Measurements from ENCODE around the gene CFAP45. TPM values are rescaled to one million over a fixed set of nuclear protein-coding genes. Genes with fewer than 3 reads are reported as not detected.
A peak's percentile ranks its signal among the peaks of the same experiment; 100 is the strongest.

CFAP45 gene
- total and polyA plus RNA-seq, 5 donors from 2014 or later = 0.40 to 7.2 (median 0.48) TPM; not detected in 1

DNA sequence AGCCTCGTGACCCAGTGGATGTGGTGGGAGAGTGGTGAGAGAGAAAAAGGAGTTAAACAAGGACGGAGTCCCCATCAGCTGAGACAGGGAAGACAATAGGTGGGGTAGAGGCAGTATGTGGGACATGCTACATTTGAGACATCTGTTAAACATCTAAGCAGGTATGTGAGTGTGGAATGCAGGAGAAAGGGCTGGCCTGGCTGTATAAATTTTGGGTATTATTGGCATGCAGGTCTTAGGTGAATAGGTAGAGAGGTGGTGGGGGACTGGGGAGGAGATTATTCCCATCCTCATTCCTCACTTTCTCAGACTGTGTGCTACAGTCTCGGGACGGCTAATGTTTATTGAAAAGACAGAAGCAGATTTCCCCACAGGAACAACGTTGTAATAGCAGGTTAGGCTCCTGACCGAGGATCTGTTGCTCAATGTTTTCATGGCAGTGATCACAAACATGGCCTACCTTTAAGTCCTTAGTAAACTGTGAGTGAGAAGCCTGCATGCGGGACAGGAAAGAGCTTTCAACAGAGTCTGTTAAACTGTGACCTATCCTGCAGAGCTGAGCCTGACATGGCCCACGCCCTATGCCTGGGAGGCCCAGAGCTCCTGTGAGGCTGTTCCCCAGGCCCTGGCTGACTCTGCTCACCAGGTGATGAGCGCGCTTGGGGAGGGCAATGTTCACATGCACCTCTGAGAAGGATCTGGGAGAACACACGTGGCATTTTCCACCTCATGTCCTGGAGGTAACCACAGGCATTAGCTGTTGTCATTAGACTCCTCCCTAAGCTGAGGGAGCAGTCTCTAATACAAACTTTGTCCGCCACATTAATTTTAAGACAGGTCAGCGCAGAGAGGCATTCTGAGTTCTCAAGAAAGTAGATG, 54.0 kb downstream of the CFAP45 start:
- Mint-ChIP-seq H3K4me1 (peaks cover 0 to 3% (median 0%) of the 10 kb centered on the region in 4 donors), H3K27ac (no peak overlapping the region), H3K4me3 (no peak overlapping the region), H3K27me3 (peaks cover 5% of the 10 kb centered on the region), H3K9me3 (peaks cover 0 to 1% (median 0%) of the 10 kb centered on the region in 7 donors), H3K36me3 (peaks cover 4% of the 10 kb centered on the region)
- no peaks in the 10 kb centered on the region for H3K27me3 ChIP-seq (ENCODE audit: control insufficient read depth, insufficient read depth, low read length)
- H3K9me3 ChIP-seq (ENCODE audit: control insufficient read depth in 2 of 2, low read length in 2 of 2) = no peaks in the 10 kb centered on the region
- no peak overlapping the region for H3K4me3 ChIP-seq (ENCODE audit: low read depth, low read length)
- no peaks in the 10 kb centered on the region for H3K36me3 ChIP-seq (ENCODE audit: control insufficient read depth, insufficient read depth, low read length)
- no peak overlapping the region for H3K27ac ChIP-seq (ENCODE audit: insufficient read depth, low read length, poor library complexity, severe bottlenecking)
- DNase-seq = no peak
- H3K4me1 ChIP-seq (ENCODE audit: control insufficient read depth, insufficient read depth, low read length, poor library complexity, severe bottlenecking) = no peaks in the 10 kb centered on the region
- ATAC-seq (ENCODE audit: low read depth in 2 of 2) = no peak

DNA sequence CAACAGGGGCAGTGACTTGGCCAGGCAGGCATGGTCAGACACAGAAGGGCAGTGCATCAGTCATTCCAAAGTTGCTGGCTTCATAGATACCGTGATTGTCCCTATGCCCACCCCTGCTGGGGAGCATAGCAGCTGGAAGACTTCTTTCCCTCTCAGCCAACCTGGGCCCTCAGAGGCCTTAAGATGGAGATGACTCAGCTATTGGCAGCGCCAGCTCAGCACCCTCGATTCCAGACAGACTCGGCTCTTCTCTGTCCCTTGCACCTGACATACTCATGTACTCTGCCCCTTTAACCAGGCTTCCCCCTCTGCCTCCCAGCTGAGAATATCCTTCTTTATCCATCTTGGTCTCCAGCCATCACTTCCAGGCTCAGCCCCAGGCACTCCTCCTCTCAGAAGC, 56.5 kb downstream of the CFAP45 start:
- H3K4me1 Mint-ChIP-seq = peaks cover 0 to 3% (median 0%) of the 10 kb centered on the region in 4 donors
- no peaks in the 10 kb centered on the region for H3K36me3 ChIP-seq (ENCODE audit: control insufficient read depth, insufficient read depth, low read length)
- no peak overlapping the region for H3K4me3 ChIP-seq (ENCODE audit: low read depth, low read length)
- no peak overlapping the region for H3K27ac Mint-ChIP-seq
- H3K27me3 Mint-ChIP-seq = peaks cover 5% of the 10 kb centered on the region
- ATAC-seq (ENCODE audit: low read depth in 2 of 2) = no peak
- peaks cover 0 to 1% (median 0%) of the 10 kb centered on the region in 7 donors for H3K9me3 Mint-ChIP-seq
- H3K27me3 ChIP-seq (ENCODE audit: control insufficient read depth, insufficient read depth, low read length) = no peaks in the 10 kb centered on the region
- no peak overlapping the region for H3K27ac ChIP-seq (ENCODE audit: insufficient read depth, low read length, poor library complexity, severe bottlenecking)
- H3K4me1 ChIP-seq (ENCODE audit: control insufficient read depth, insufficient read depth, low read length, poor library complexity, severe bottlenecking) = no peaks in the 10 kb centered on the region
- no peak for DNase-seq
- no peaks in the 10 kb centered on the region for H3K9me3 ChIP-seq (ENCODE audit: control insufficient read depth in 2 of 2, low read length in 2 of 2)
- H3K4me3 Mint-ChIP-seq = no peak overlapping the region
- H3K36me3 Mint-ChIP-seq = peaks cover 4% of the 10 kb centered on the region

DNA sequence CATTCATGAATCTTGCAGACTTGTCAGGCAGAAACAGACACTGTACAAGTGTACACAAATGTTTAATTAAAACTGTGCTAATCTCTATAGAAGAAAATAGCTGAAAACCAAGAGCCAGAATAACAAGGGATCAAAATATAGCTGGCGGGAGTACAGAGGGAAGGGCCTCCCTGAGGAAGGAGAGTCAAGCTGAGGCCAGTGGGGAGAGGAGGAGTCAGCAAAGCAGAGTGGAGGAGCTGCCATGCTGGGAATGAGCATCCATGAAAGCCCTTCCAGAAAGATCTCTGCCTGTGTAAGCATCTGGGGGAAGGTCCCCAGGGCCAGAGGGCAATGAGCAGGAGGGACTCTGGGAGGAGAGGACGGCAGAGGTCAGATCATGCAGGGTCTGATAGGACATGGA, 58.2 kb downstream of the CFAP45 start:
- Histone ChIP-seq H3K9me3 (ENCODE audit: control insufficient read depth in 2 of 2, low read length in 2 of 2) (no peaks in the 10 kb centered on the region), H3K27me3 (ENCODE audit: control insufficient read depth, insufficient read depth, low read length) (no peaks in the 10 kb centered on the region), H3K4me3 (ENCODE audit: low read depth, low read length) (no peak overlapping the region), H3K4me1 (ENCODE audit: control insufficient read depth, insufficient read depth, low read length, poor library complexity, severe bottlenecking) (no peaks in the 10 kb centered on the region), H3K36me3 (ENCODE audit: control insufficient read depth, insufficient read depth, low read length) (peaks cover 4% of the 10 kb centered on the region), H3K27ac (ENCODE audit: insufficient read depth, low read length, poor library complexity, severe bottlenecking) (no peak overlapping the region)
- no peak overlapping the region for H3K4me3 Mint-ChIP-seq
- peaks cover 0 to 1% (median 0%) of the 10 kb centered on the region in 7 donors for H3K9me3 Mint-ChIP-seq
- H3K4me1 Mint-ChIP-seq = peaks cover 0 to 3% (median 0%) of the 10 kb centered on the region in 4 donors
- peaks cover 5% of the 10 kb centered on the region for H3K27me3 Mint-ChIP-seq
- H3K36me3 Mint-ChIP-seq = peaks cover 6% of the 10 kb centered on the region
- peak overlapping the region in 1 of 3 donors; percentile 53 for H3K27ac Mint-ChIP-seq
- no peak for DNase-seq
- no peak for ATAC-seq (ENCODE audit: low read depth in 2 of 2)

DNA sequence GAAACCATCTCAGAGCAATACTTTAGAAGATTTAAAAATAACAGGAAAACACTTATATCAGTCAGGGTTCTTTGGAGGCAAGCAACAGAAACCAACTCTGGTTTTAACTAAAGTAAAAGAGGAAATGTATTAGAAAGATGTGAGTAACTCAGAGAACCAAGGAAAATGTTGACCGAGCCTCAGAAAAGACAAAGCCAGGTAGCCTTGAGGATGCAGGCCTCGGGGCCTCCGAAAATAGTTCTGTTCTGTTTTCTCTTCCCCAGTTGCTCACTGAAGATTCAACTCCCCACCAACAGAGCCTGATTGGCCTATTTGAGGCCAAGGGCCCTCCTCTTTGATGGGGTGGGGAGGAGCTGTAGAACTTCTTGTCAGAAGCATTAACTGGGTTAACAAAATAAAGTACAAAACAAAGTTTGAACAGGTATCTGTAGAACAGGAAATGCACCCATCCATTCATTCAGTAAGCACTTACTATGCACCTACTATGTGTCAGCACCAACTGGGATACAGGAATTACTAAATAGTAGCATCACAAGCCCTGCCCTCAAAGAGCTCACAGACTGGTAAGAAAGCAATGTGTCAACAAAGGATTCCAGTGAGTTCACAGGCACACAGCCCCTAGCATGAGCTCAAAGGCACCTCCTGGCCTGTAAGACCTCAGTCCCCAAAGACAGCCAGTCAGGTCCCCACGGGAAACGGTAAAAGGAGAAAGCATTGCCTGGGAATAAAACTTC, 60.7 kb downstream of the CFAP45 start:
- DNase-seq (no peak), ATAC-seq (ENCODE audit: low read depth in 2 of 2) (no peak)
- H3K27me3 Mint-ChIP-seq = peaks cover 5% of the 10 kb centered on the region
- peaks cover 16% of the 10 kb centered on the region for H3K36me3 Mint-ChIP-seq
- no peak overlapping the region for H3K27ac Mint-ChIP-seq
- H3K27me3 ChIP-seq (ENCODE audit: control insufficient read depth, insufficient read depth, low read length) = no peaks in the 10 kb centered on the region
- H3K4me1 Mint-ChIP-seq = no peaks in the 10 kb centered on the region
- H3K4me3 Mint-ChIP-seq = no peak overlapping the region
- no peaks in the 10 kb centered on the region for H3K4me1 ChIP-seq (ENCODE audit: control insufficient read depth, insufficient read depth, low read length, poor library complexity, severe bottlenecking)
- peaks cover 0 to 1% (median 0%) of the 10 kb centered on the region in 7 donors for H3K9me3 Mint-ChIP-seq
- H3K9me3 ChIP-seq (ENCODE audit: control insufficient read depth in 2 of 2, low read length in 2 of 2) = no peaks in the 10 kb centered on the region
- peaks cover 4% of the 10 kb centered on the region for H3K36me3 ChIP-seq (ENCODE audit: control insufficient read depth, insufficient read depth, low read length)
- H3K4me3 ChIP-seq (ENCODE audit: low read depth, low read length) = no peak overlapping the region
- H3K27ac ChIP-seq (ENCODE audit: insufficient read depth, low read length, poor library complexity, severe bottlenecking) = no peak overlapping the region

DNA sequence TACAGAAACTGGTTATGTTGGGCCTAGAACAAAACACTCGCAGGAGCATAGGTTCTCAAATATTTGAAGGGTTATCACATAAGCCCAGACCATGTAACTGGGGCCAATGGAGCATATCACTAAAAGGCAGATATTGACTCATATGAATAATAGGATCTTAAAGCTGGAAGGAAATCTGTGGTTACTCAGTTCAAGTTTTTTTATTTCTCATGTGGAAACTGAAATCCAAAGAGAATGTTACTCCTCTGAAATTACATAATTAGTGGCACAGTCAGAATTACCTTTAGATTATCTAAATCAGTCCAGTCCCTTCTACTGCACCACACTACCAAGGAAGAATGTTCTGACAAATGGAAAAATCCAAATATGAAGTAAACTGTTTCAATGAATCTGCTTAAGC, 61.2 kb downstream of the CFAP45 start:
- no peak overlapping the region for H3K27ac ChIP-seq (ENCODE audit: insufficient read depth, low read length, poor library complexity, severe bottlenecking)
- H3K27ac Mint-ChIP-seq = no peak overlapping the region

DNA sequence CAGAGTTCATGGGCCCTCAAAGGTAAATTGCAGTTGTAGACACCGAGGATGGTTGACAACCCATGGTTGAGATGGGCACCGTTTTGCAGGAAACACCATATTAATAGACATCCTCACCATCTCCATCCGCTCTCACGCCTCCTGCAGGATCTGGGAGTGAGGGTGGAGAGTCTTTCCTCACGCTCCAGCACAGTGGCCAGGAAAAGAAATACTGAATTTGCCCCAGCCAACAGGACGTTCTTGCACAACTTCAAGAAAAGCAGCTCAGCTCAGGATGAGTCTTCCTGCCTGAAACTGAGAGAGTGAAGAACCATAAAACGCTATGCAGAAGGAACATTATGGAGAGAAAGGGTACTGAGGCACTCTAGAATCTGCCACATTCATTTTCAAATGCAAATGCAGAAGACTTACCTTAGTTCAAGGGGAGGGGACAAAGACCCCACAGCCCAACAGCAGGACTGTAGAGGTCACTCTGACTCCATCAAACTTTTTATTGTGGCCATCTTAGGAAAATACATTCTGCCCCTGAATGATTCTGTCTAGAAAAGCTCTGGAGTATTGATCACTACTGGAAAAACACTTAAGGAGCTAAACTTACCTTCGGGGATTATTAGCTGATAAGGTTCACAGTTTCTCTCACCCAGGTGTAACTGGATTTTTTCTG, 64.0 kb downstream of the CFAP45 start:
- ATAC-seq (ENCODE audit: low read depth in 2 of 2) = no peak

More for the DNA sequence above, 61.2 kb downstream of the CFAP45 start:
- Mint-ChIP-seq H3K36me3 (peaks cover 16% of the 10 kb centered on the region), H3K4me1 (no peaks in the 10 kb centered on the region), H3K9me3 (peaks cover 0 to 1% (median 0%) of the 10 kb centered on the region in 7 donors), H3K4me3 (no peak overlapping the region), H3K27me3 (peaks cover 4% of the 10 kb centered on the region)
- peaks cover 4% of the 10 kb centered on the region for H3K36me3 ChIP-seq (ENCODE audit: control insufficient read depth, insufficient read depth, low read length)
- ATAC-seq (ENCODE audit: low read depth in 2 of 2) (no peak), DNase-seq (no peak)
- no peaks in the 10 kb centered on the region for H3K4me1 ChIP-seq (ENCODE audit: control insufficient read depth, insufficient read depth, low read length, poor library complexity, severe bottlenecking)
- no peaks in the 10 kb centered on the region for H3K27me3 ChIP-seq (ENCODE audit: control insufficient read depth, insufficient read depth, low read length)
- H3K9me3 ChIP-seq (ENCODE audit: control insufficient read depth in 2 of 2, low read length in 2 of 2) = no peaks in the 10 kb centered on the region
- no peak overlapping the region for H3K4me3 ChIP-seq (ENCODE audit: low read depth, low read length)

DNA sequence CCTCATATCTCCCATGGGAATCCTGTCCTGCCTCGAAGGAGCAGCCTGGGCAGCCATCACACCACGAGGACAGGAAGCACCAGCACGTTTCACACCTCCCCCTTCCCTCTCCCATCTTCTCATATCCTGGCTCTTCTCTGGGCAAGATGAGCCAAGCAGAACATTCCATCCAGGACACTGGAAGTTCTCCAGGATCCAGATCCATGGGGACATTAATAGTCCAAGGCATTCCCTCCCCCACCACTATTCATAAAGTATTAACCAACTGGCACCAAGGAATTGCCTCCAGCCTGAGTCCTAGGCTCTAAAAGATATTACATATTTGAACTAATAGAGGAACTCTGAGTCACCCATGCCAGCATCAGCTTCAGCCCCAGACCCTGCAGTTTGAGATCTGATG, 64.6 kb downstream of the CFAP45 start:
- DNase-seq (no peak), ATAC-seq (ENCODE audit: low read depth in 2 of 2) (no peak)
- no peaks in the 10 kb centered on the region for H3K27me3 Mint-ChIP-seq
- no peaks in the 10 kb centered on the region for H3K9me3 Mint-ChIP-seq
- H3K4me3 ChIP-seq (ENCODE audit: low read depth, low read length) = no peak overlapping the region
- H3K4me3 Mint-ChIP-seq = no peak overlapping the region
- H3K9me3 ChIP-seq (ENCODE audit: control insufficient read depth in 2 of 2, low read length in 2 of 2) = no peaks in the 10 kb centered on the region
- H3K27me3 ChIP-seq (ENCODE audit: control insufficient read depth, insufficient read depth, low read length) = no peaks in the 10 kb centered on the region
- peaks cover 4% of the 10 kb centered on the region for H3K36me3 ChIP-seq (ENCODE audit: control insufficient read depth, insufficient read depth, low read length)
- H3K27ac ChIP-seq (ENCODE audit: insufficient read depth, low read length, poor library complexity, severe bottlenecking) = no peak overlapping the region
- H3K27ac Mint-ChIP-seq = peak overlapping the region in 1 of 3 donors; percentile 23
- H3K4me1 Mint-ChIP-seq = no peaks in the 10 kb centered on the region
- H3K4me1 ChIP-seq (ENCODE audit: control insufficient read depth, insufficient read depth, low read length, poor library complexity, severe bottlenecking) = no peaks in the 10 kb centered on the region
- peaks cover 13% of the 10 kb centered on the region for H3K36me3 Mint-ChIP-seq

More for the DNA sequence above, 64.0 kb downstream of the CFAP45 start:
- H3K4me3 ChIP-seq (ENCODE audit: low read depth, low read length) = no peak overlapping the region
- DNase-seq = no peak
- peaks cover 4% of the 10 kb centered on the region for H3K36me3 ChIP-seq (ENCODE audit: control insufficient read depth, insufficient read depth, low read length)
- no peak overlapping the region for H3K27ac ChIP-seq (ENCODE audit: insufficient read depth, low read length, poor library complexity, severe bottlenecking)
- H3K4me1 ChIP-seq (ENCODE audit: control insufficient read depth, insufficient read depth, low read length, poor library complexity, severe bottlenecking) = no peaks in the 10 kb centered on the region
- H3K27me3 ChIP-seq (ENCODE audit: control insufficient read depth, insufficient read depth, low read length) = no peaks in the 10 kb centered on the region
- Mint-ChIP-seq H3K36me3 (peaks cover 13% of the 10 kb centered on the region), H3K9me3 (no peaks in the 10 kb centered on the region), H3K27ac (peak overlapping the region in 2 of 3 donors; percentile 23 to 32), H3K4me3 (no peak overlapping the region), H3K27me3 (no peaks in the 10 kb centered on the region), H3K4me1 (no peaks in the 10 kb centered on the region)
- no peaks in the 10 kb centered on the region for H3K9me3 ChIP-seq (ENCODE audit: control insufficient read depth in 2 of 2, low read length in 2 of 2)

Data from CD4-positive, CD25-positive, alpha-beta regulatory T cell (primary cell).